ENCODE data around the gene TRAPPC2. TPM values are rescaled to one million over a fixed set of nuclear protein-coding genes. Genes with fewer than 3 reads are reported as not detected.

Gene TRAPPC2
- total and polyA plus RNA-seq, 2 of the 4 experiments (the other 2 are of a cell fraction), result 11.3 to 13.8 TPM

DNA sequence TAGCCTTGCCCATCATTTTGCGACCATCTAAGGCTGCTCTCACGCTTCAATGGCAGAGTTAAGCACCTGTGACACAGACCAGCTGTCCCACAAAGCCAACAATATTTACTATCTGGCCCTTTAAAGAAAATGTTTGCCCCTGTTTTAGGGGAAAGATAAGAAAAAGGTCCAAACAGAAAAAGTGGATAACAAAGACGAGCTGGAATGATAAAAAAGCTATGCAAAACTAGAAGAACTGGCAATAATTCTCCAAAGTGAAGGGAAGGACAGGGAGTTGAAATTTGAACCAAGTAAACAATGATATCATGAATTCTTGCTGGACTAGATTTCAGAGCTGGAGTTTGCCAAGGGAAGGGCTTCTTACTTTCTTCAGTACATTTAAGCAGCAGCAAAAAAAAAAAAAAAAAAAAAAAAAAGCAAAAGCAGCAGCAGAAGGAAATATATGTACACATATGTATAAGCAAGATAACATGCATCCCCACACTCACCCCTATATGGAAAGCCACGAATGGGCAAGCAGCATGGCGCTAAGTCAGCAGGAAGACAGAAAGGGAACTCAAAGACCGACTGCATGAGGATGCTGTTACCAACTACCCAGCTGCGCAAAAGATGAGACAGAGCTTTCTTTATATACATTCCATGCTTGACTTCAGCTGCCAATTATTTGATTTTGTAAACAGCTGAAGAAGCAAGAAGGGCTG lies 12.5 kb downstream of the TRAPPC2 start:
- peak overlapping the region; percentile 98 for H3K18ac ChIP-seq (ENCODE audit: low read depth, low read length)
- intact Hi-C loops (cut with micrococcal nuclease) (loop anchor here (2.0 kb wide), 1 partner anchor 33 kb away; the partner anchor contains the start of gene RAB9A), dilution Hi-C loops (cut with HindIII; ENCODE audit: low sequenced_read_pairs, unreplicated experiment) (no loop called here), in situ Hi-C loops (cut with MboI; ENCODE audit: low sequenced_read_pairs) (no loop called here)
- DNase-seq (peak; percentile 86), ATAC-seq (ENCODE audit: low read depth) (peak; percentile 83)
- 0 out of 2 replicates have a peak overlapping the region, but pooled peaks have one; percentile 5 for H2AK5ac ChIP-seq (ENCODE audit: low read depth, low read length)
- peak overlapping the region; percentile 87 for H2BK5ac ChIP-seq (ENCODE audit: low read depth, low read length, poor library complexity, severe bottlenecking)
- no peak overlapping the region for H4K8ac ChIP-seq (ENCODE audit: low read depth in 2 of 2, low read length in 2 of 2)
- peak overlapping the region; percentile 61; the same call in 1 of the 2 replicates for H4K5ac ChIP-seq (ENCODE audit: low read depth, low read length)
- peaks cover 18% of the 10 kb centered on the region for H3K4me1 ChIP-seq (ENCODE audit: control insufficient read depth, insufficient read depth, low read length)
- no peaks in the 10 kb centered on the region for H3K27me3 ChIP-seq (ENCODE audit: control insufficient read depth, insufficient read depth, low read length)
- no peak overlapping the region for H3K23ac ChIP-seq (ENCODE audit: low read depth, low read length)
- peak overlapping the region; percentile 33 for H2BK120ac ChIP-seq (ENCODE audit: low read depth, low read length)
- H3K14ac ChIP-seq (replicated peaks; ENCODE audit: low read depth, low read length), result no peak overlapping the region
- H2AK9ac ChIP-seq (replicated peaks; ENCODE audit: low read depth, low read length, poor library complexity), result no peak overlapping the region
- peaks cover 16% of the 10 kb centered on the region for H3K9me1 ChIP-seq (ENCODE audit: insufficient read depth, low read length)
- WGBS, 2 experiments (ENCODE audit: extremely low coverage in 2 of 2, insufficient read length in 1 of 2), result no CpG with 5 or more reads among the region's 7 CpGs
- H3K9me3 ChIP-seq (ENCODE audit: control insufficient read depth, insufficient read depth, low read length), result no peaks in the 10 kb centered on the region
- POLR2A ChIA-PET (ENCODE audit: unreplicated experiment), result interaction anchor here (0.5 to 0.9 kb wide), 3 partner anchors 13 to 460 kb away, joined by 3 to 8 read pairs (median 5); partner anchors contain the start of gene OFD1
- H3K27ac ChIP-seq (ENCODE audit: insufficient read depth, low read length), result peak overlapping the region; percentile 91
- peaks cover 26 to 50% of the 10 kb centered on the region in 2 experiments for H3K79me1 ChIP-seq (ENCODE audit: low read depth in 1 of 2, low read length in 2 of 2)
- H2AFZ ChIP-seq (replicated peaks; ENCODE audit: low read length, poor library complexity), result no peak overlapping the region
- H3K56ac ChIP-seq (ENCODE audit: extremely low read depth, insufficient read depth, low read length), result peak overlapping the region; percentile 46; the same call in 1 of the 2 replicates
- CTCF ChIA-PET, result no interaction called here
- TF ChIP-seq MAFK (IDR thresholded peaks at IDR 0.05; ENCODE audit: low read depth, low read length) (peak; percentile 37), MXI1 (IDR thresholded peaks at IDR 0.05; ENCODE audit: borderline replicate concordance, low read depth, low read length) (peak; percentile 69; the same call in 1 of the 2 replicates), RAD21 (IDR thresholded peaks at IDR 0.05; ENCODE audit: low read length) (no peak), RCOR1 (IDR thresholded peaks at IDR 0.05; ENCODE audit: insufficient replicate concordance, low read length) (peak; percentile 23)
- peak overlapping the region; percentile 22; the same call in 1 of the 2 replicates for H3K4me3 ChIP-seq (ENCODE audit: insufficient read depth, low read depth, low read length)
- no peak overlapping the region for H2BK20ac ChIP-seq (ENCODE audit: low read depth, low read length)
- peaks cover 13% of the 10 kb centered on the region for H3K36me3 ChIP-seq (ENCODE audit: control insufficient read depth, insufficient read depth, low read length)
- H3K4ac ChIP-seq (ENCODE audit: low read depth, low read length), result peak overlapping the region; percentile 39
- H4K20me1 ChIP-seq (ENCODE audit: insufficient read depth, low read length), result peaks cover 23% of the 10 kb centered on the region
- H2BK15ac ChIP-seq (ENCODE audit: low read depth, low read length), result no peak overlapping the region; the same call in 2 of the 3 replicates
- H3K9ac ChIP-seq (ENCODE audit: low read depth, low read length), result peak overlapping the region; percentile 53; the same call in 1 of the 2 replicates
- peak overlapping the region; percentile 88 for H3K4me2 ChIP-seq (ENCODE audit: low read depth, low read length)
- H4K91ac ChIP-seq (ENCODE audit: insufficient read depth, low read depth, low read length), result no peak overlapping the region
- BruUV-seq (replicated peaks), result no TSS peak
